MM.1S (cell line): ENCODE measurements around the gene SPANXN2.

Experiments
- DNase-seq: peaks from one replicate; pipeline ENCODE4 v3.0.0-alpha.2; 2015
- H2AFZ ChIP-seq: fragments of 300-600 bp; sonication (generic); 2 replicates; pipeline ENCODE4 v1.6.0; 2016; ENCODE audit warnings: antibody characterized with exemption, low read length
- H3F3A ChIP-seq: fragments of 300-600 bp; sonication (generic); 2 replicates; pipeline ENCODE4 v1.6.1; 2016; ENCODE audit warnings: mild to moderate bottlenecking, antibody characterized with exemption, low read length, moderate library complexity, mixed read lengths; ENCODE audit not compliant: insufficient read depth
- H3K27ac ChIP-seq: fragments of 300-600 bp; sonication (generic); 2 replicates; pipeline ENCODE4 v1.5.1; 2016; ENCODE audit warnings: mild to moderate bottlenecking, low read length
- H3K27me3 ChIP-seq: fragments of 300-600 bp; sonication (generic); replicated peaks from 2 replicates; pipeline ENCODE4 v1.6.0; 2016; ENCODE audit warnings: low read length; ENCODE audit not compliant: insufficient read depth
- H3K36me3 ChIP-seq: fragments of 300-600 bp; sonication (generic); replicated peaks from 2 replicates; pipeline ENCODE4 v1.6.1; 2016; ENCODE audit warnings: mild to moderate bottlenecking, low read length, mixed read lengths; ENCODE audit not compliant: insufficient read depth
- H3K4me1 ChIP-seq: fragments of 300-600 bp; sonication (generic); 2 replicates; pipeline ENCODE4 v1.6.1; 2016; ENCODE audit warnings: low read length, mixed read lengths
- H3K4me2 ChIP-seq: fragments of 300-600 bp; sonication (generic); 2 replicates; pipeline ENCODE4 v1.6.0; 2016; ENCODE audit warnings: low read depth, low read length
- H3K4me3 ChIP-seq: fragments of 300-600 bp; sonication (generic); 2 replicates; pipeline ENCODE4 v1.5.1; 2016; ENCODE audit warnings: low read length, mixed read lengths
- H3K79me2 ChIP-seq: fragments of 300-600 bp; sonication (generic); 2 replicates; pipeline ENCODE4 v1.6.1; 2016; ENCODE audit warnings: mixed run types, low read length, mixed read lengths
- H3K9ac ChIP-seq: fragments of 300-600 bp; sonication (generic); 2 replicates; pipeline ENCODE4 v1.6.1; 2016; ENCODE audit warnings: low read length, mixed read lengths
- H3K9me2 ChIP-seq: fragments of 300-600 bp; sonication (generic); replicated peaks from 2 replicates; pipeline ENCODE4 v1.6.1; 2016; ENCODE audit warnings: mild to moderate bottlenecking, low read length, mixed read lengths; ENCODE audit not compliant: insufficient read depth
- H3K9me3 ChIP-seq: fragments of 300-600 bp; sonication (generic); replicated peaks from 2 replicates; pipeline ENCODE4 v1.6.1; 2016; ENCODE audit warnings: mild to moderate bottlenecking, low read length, mixed read lengths; ENCODE audit not compliant: insufficient read depth
- H4K20me1 ChIP-seq: fragments of 300-600 bp; sonication (generic); 2 replicates; pipeline ENCODE4 v1.6.1; 2016; ENCODE audit warnings: mild to moderate bottlenecking, low read length, moderate library complexity, mixed read lengths; ENCODE audit not compliant: insufficient read depth
- EZH2phosphoT487 ChIP-seq: fragments of 300-600 bp; sonication (generic); IDR thresholded peaks from 2 replicates; pipeline ENCODE4 v1.6.1; 2018; ENCODE audit warnings: antibody characterized with exemption, low read length

SPANXN2 gene

GRCh38 chrX:143663755-143664154 lies 56.8 kb downstream of the SPANXN2 start:
- Histone ChIP-seq H3K4me2 (no peak overlapping the region), H3K27ac (no peak overlapping the region), H3K9me2 (no peaks in the 10 kb centered on the region), H3K4me1 (no peaks in the 10 kb centered on the region), H3K9me3 (no peaks in the 10 kb centered on the region), H4K20me1 (no peaks in the 10 kb centered on the region), H3K36me3 (no peaks in the 10 kb centered on the region), H3F3A (no peaks in the 10 kb centered on the region), H3K9ac (no peak overlapping the region), H3K4me3 (no peak overlapping the region), H2AFZ (no peak overlapping the region), H3K79me2 (no peaks in the 10 kb centered on the region), H3K27me3 (no peaks in the 10 kb centered on the region)
- TF ChIP-seq EZH2phosphoT487, result no peak
- no peak for DNase-seq
